SK-N-MC (cell line): Measurements from ENCODE around the gene DDX49.
A peak's percentile ranks its signal among the peaks of the same experiment; 100 is the strongest.

Experiments used
- EZH2 ChIP-seq: fragments of 200-600 bp; sonication (generic); IDR thresholded peaks from one replicate; pipeline ENCODE4 v1.6.1; 2017; ENCODE audit warnings: antibody characterized with exemption
- FOXP2 ChIP-seq: optimal IDR thresholded peaks from 2 replicates; pipeline ENCODE3; 2011; ENCODE audit warnings: mild to moderate bottlenecking, moderate library complexity; ENCODE audit not compliant: insufficient read depth; ENCODE audit errors: extremely low read length, control extremely low read depth
- POLR2AphosphoS5 ChIP-seq: IDR thresholded peaks from 2 replicates; pipeline ENCODE4 v1.6.1; 2012; ENCODE audit warnings: mild to moderate bottlenecking, low read depth, low read length, borderline replicate concordance

GRCh38 chr19:18919086-18919899, at the start of gene DDX49, which contains the start of gene COPE:
- peak; percentile 83 for TF ChIP-seq POLR2AphosphoS5
- no peak for TF ChIP-seq EZH2
- TF ChIP-seq FOXP2 = no peak
